LNCAP (cell line): Measurements from ENCODE around the gene IQCC.

ENCODE experiments used
- TF ChIP-seq, protein P1 (sequence below): fragments of 450-650 bp; IDR thresholded peaks from 2 replicates; pipeline ENCODE4 v1.5.1; 2017; ENCODE audit warnings: mild to moderate bottlenecking

The IQCC gene

DNA sequence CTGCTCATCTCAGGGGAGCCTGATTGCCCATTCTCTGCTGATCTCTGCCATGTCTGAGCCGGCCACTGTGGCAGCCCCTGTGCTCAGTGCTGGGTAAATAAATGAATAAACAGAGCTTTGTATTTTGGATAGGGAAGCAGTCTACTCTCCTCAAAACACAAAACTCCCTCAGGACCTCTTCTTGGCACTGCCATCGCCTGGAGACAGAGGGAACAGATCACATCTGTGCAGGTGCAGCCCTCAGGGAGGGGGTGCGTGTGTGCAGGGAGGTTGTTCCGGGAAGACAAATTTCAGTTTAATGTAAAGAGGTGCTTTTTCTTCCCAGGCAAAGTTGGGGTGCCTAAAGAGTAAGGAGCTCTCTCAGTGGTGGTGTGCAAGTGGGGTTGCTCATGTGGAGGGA, 33.9 kb downstream of the IQCC start:
- TF ChIP-seq, protein P1, sequence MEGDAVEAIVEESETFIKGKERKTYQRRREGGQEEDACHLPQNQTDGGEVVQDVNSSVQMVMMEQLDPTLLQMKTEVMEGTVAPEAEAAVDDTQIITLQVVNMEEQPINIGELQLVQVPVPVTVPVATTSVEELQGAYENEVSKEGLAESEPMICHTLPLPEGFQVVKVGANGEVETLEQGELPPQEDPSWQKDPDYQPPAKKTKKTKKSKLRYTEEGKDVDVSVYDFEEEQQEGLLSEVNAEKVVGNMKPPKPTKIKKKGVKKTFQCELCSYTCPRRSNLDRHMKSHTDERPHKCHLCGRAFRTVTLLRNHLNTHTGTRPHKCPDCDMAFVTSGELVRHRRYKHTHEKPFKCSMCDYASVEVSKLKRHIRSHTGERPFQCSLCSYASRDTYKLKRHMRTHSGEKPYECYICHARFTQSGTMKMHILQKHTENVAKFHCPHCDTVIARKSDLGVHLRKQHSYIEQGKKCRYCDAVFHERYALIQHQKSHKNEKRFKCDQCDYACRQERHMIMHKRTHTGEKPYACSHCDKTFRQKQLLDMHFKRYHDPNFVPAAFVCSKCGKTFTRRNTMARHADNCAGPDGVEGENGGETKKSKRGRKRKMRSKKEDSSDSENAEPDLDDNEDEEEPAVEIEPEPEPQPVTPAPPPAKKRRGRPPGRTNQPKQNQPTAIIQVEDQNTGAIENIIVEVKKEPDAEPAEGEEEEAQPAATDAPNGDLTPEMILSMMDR: no peak

DNA sequence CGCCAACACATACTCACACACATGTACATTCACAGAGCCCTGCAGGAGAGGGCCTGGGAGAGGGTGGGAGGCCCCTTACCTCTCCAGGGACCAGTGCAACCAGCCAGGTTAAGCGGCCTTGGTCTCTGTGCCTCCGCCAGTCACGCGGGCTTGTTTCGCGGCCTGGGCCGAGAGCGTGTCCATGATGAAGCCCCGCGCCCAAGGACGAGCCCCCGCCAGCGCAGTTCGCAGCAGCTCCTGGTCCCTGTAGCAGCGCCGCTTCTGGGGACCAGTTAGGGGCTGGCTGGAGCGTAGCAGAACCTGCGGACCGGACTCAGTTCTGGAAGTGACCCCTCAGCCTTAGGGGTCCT, 34.3 kb downstream of the IQCC start:
- TF ChIP-seq, protein P1: no peak

DNA sequence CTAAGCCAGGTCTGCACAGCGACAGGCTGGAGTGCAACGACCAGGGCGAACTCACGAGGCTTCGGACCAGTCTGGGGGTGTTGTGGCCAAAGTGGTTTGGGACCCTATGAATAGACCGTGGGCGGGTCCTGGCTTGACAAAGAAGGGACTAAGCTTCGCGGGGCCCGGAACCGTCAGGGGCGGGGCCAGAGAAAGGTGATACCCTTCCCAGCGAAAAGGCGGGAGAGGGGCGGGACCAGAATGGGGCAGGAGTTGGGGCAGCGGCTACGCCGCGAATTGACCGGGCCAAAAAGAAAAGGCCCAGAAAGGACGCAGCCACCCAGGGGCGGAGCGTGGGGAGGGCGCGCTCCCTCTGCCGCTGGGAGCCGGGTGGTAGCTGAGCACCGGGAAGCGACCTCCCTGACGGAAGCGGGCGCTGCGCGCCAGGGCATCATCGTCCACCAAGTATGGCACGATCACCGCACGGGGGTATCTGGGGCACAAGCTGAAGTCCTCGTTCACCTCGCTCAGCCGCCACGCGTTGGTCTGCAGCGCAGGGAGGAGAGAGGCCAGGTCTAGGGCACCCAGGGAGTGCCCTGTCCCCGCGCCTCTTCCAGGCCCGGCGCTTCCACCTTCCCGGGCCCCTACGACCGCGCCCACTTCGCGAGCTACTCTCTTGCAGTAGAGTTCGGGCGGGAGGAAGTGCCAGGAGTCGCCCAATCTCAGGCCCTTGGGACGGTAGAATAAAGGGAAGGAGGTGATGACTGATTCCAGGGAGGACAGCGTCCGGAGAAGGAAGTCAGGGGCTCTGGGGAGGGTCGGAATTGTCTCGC, 34.9 kb downstream of the IQCC start:
- TF ChIP-seq, protein P1: no peak; the same call in 1 of the 2 replicates

DNA sequence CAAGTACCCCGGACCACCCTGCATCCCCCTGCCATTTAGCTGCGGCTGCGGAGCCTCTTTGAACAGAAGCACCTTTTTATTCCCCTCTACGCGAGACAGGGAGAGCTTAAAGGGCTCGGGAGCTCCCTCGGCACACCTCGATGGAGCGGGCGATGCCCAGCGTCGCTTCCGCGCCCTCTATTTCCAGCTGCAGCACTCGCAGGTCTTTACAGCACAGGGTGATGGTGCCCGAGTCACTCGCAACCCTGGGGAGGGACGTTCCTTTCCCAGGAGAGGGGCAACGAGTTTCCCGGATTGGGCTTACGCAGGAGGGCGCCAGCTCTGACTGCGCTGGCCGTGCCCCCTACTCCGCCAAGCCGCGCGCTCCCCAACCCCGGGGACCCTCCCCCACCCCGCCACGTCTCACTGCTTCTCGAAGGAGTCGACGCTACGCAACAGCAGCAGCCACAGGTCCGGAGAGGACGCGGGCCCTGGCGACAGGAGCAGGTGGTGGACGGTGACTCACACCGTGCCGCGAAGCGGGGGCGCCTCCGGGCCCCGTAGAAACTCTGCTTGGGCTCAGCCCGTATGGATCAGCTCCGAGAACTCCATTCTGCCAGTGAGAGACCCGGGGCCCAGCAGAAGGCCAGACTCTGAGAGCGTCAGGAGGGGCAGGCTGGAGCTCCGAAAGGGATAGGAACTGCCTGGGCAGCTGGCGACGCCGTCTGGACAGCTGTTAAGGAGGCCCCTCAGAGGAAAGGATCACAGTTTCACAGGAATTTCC, 35.7 kb downstream of the IQCC start:
- TF ChIP-seq, protein P1: no peak

DNA sequence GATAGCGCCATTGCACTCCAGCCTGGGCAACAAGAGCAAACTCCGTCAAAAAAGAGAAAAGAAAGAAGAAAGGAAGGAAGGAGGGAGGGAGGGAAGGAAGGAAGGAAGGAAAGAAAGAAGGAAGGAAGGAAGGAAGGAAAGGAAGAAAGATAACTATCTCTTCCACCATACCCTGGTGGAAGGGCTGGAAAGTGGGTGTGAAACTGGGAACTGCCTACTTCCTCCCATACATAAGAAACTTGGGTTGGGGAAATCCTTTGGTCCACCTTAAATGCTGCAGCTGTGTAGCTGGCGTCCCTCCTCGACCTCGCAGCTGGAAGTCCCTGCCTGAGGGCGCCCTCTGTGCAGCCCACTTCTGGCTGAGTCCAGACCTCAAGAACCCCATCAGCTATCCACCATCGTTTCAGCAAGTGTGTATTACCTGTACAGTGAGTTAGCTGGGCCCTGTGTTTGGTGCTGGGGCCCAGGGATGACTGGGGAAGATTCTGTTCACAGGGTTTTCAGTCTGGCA, 36.9 kb downstream of the IQCC start:
- TF ChIP-seq, protein P1: no peak

DNA sequence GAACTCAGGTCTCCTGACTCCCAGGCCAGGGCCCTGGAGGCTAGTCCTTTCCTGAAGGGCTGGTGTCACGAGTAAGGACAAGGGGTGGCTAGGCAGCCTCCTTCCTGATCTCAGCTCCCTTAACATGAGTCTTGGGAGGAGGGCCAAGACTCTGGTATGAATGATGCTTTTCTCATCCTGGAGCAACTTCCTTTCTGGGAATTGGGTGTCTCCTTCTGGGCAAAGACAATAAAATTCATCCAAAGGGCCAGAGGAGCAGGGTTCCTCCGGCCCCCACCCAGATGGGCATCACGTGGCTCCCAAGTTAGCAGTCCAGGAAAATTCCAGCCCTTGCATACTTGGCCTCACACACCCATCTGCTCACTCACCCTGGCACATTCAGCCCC, 41.4 kb downstream of the IQCC start, which contains the start of gene FAM167B:
Gene FAM167B, plus strand, starts transcription at position 335 of the 386 bp plus-strand sequence. CDS start 200 bp downstream, outside the sequence.
- TF ChIP-seq, protein P1: no peak

DNA sequence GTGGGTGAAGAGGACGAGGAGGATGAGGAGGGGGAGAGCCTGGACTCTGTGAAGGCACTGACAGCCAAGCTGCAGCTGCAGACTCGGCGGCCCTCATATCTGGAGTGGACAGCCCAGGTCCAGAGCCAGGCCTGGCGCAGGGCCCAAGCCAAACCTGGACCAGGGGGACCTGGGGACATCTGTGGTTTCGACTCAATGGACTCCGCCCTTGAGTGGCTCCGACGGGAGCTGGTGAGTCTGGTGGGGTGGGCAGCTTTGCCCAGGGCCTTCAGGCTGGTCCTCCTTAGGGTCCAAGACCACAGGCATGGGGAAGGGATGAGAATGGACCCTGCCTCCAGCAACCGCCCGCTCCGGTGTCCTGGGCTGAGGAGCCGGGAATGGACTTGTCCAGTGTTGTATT, 42.0 kb downstream of the IQCC start:
- TF ChIP-seq, protein P1: no peak
